Endodermal cell (in vitro differentiated cells): ENCODE data around the gene FMNL2. TPM values are rescaled to one million over a fixed set of nuclear protein-coding genes. Genes with fewer than 3 reads are reported as not detected.

Source experiments
- DNase-seq: peaks from one replicate; pipeline ENCODE4 v3.0.0-alpha.2; 2017
- H3K27ac ChIP-seq: 2 replicates; pipeline ENCODE4 v1.5.1; 2013; ENCODE audit warnings: mild to moderate bottlenecking, low read depth, low read length, moderate library complexity
- H3K27me3 ChIP-seq: 2 replicates; pipeline ENCODE4 v1.6.1; 2013; ENCODE audit warnings: mild to moderate bottlenecking, low read length, moderate library complexity; ENCODE audit not compliant: insufficient read depth, control insufficient read depth, poor library complexity, severe bottlenecking
- H3K36me3 ChIP-seq: 2 replicates; pipeline ENCODE4 v1.7.0; 2013; ENCODE audit warnings: mild to moderate bottlenecking, low read length, moderate library complexity; ENCODE audit not compliant: control insufficient read depth, insufficient read depth
- H3K4me1 ChIP-seq: one replicate; pipeline ENCODE4 v1.7.0; 2013; ENCODE audit warnings: low read length; ENCODE audit not compliant: control insufficient read depth, insufficient read depth
- H3K4me3 ChIP-seq: 2 replicates; pipeline ENCODE4 v1.5.1; 2013; ENCODE audit warnings: mild to moderate bottlenecking, low read length, moderate library complexity
- H3K9ac ChIP-seq: 2 replicates; pipeline ENCODE4 v1.6.1; 2013; ENCODE audit warnings: mild to moderate bottlenecking, low read length, moderate library complexity; ENCODE audit not compliant: poor library complexity, severe bottlenecking; ENCODE audit errors: extremely low read depth
- H3K9me3 ChIP-seq: 2 replicates; pipeline ENCODE4 v1.6.1; 2013; ENCODE audit warnings: mild to moderate bottlenecking, low read length, moderate library complexity; ENCODE audit not compliant: control insufficient read depth
- H3K27ac Mint-ChIP-seq: 2 replicates; pipeline ENCODE4 v1.8.0; 2020; ENCODE audit warnings: mixed read lengths
- H3K27me3 Mint-ChIP-seq: 2 replicates; pipeline ENCODE4 v1.8.0; 2021; ENCODE audit warnings: mild to moderate bottlenecking, mixed read lengths; ENCODE audit not compliant: insufficient read depth
- H3K36me3 Mint-ChIP-seq: 2 replicates; pipeline ENCODE4 v1.8.0; 2020; ENCODE audit warnings: low read depth, mixed read lengths
- H3K4me1 Mint-ChIP-seq: 2 replicates; pipeline ENCODE4 v1.8.0; 2020; ENCODE audit warnings: mixed read lengths
- H3K4me3 Mint-ChIP-seq: 2 replicates; pipeline ENCODE4 v1.8.0; 2020; ENCODE audit warnings: mild to moderate bottlenecking, moderate library complexity, mixed read lengths
- H3K9me3 Mint-ChIP-seq: 2 replicates; pipeline ENCODE4 v1.8.0; 2020; ENCODE audit warnings: mild to moderate bottlenecking, mixed read lengths
- WGBS, 2 experiments: methylation state at CpG; one replicate each; pipeline versions ENCODE4 v1.1.5 to v1.1.7; 2013; ENCODE audit warnings: missing lambda C conversion rate in 2 of 2, mixed read lengths in 1 of 2; ENCODE audit not compliant: insufficient coverage in 1 of 2, insufficient read length in 1 of 2; 5-methylcytosine and 5-hydroxymethylcytosine counted together
- total RNA-seq, 2 donors: library from RNA; stranded (reverse); fragmentation: NEBNext Ultra II Directional in 1 of 2; extraction: Animal tissue kit (Norgen Biotek cat#: 25700) in 1 of 2; gene quantifications; 2 replicates in 1 of 2; 3 replicates in 1 of 2; pipeline ENCODE4 v1.2.1, GENCODE V29; 2021
- TF ChIP-seq, protein P1 (sequence below): fragments of 200-600 bp; sonication (generic); conservative IDR thresholded peaks from 2 replicates; pipeline ENCODE4 v1.5.0; 2021; ENCODE audit warnings: antibody characterized with exemption, mild to moderate bottlenecking

Gene FMNL2
- total RNA-seq, 2 donors from 2014 or later = 49.4 to 51.8 TPM

DNA sequence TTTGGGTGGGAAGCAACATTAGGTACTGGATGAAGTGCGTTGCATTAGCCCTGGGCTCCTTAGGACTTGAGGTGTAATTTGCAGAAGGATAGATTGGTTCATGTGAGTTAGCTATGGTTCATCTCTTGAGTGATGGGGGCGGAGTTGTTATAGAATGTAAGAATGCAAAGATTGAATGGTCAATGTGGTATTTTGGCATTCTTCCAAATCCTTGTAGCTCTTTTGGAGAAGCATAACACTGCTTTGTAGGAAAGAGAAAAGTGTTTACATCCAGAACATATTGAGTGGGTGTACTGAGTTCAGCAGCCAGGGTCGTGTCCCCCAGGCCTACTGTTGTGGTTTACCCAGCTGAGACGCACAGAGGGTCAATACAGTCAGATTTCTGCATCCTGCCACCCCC is 173.5 kb downstream of the FMNL2 start:
- no peaks in the 10 kb centered on the region for H3K9me3 ChIP-seq
- H3K4me3 ChIP-seq = no peak overlapping the region
- H3K27me3 ChIP-seq = no peaks in the 10 kb centered on the region
- no peak overlapping the region for H3K27ac Mint-ChIP-seq
- H3K9ac ChIP-seq = no peak overlapping the region
- no peak overlapping the region for H3K4me3 Mint-ChIP-seq
- DNase-seq = no peak
- peaks cover 4% of the 10 kb centered on the region for H3K36me3 Mint-ChIP-seq
- no peaks in the 10 kb centered on the region for H3K36me3 ChIP-seq
- no peak overlapping the region for H3K27ac ChIP-seq
- H3K4me1 Mint-ChIP-seq = peaks cover 18% of the 10 kb centered on the region
- no peaks in the 10 kb centered on the region for H3K27me3 Mint-ChIP-seq
- no peaks in the 10 kb centered on the region for H3K4me1 ChIP-seq
- WGBS, 2 experiments = 88 to 96% methylated on average over 3 to 4 of the region's 4 CpGs
- TF ChIP-seq, protein P1, sequence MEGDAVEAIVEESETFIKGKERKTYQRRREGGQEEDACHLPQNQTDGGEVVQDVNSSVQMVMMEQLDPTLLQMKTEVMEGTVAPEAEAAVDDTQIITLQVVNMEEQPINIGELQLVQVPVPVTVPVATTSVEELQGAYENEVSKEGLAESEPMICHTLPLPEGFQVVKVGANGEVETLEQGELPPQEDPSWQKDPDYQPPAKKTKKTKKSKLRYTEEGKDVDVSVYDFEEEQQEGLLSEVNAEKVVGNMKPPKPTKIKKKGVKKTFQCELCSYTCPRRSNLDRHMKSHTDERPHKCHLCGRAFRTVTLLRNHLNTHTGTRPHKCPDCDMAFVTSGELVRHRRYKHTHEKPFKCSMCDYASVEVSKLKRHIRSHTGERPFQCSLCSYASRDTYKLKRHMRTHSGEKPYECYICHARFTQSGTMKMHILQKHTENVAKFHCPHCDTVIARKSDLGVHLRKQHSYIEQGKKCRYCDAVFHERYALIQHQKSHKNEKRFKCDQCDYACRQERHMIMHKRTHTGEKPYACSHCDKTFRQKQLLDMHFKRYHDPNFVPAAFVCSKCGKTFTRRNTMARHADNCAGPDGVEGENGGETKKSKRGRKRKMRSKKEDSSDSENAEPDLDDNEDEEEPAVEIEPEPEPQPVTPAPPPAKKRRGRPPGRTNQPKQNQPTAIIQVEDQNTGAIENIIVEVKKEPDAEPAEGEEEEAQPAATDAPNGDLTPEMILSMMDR = no peak
- peaks cover 2% of the 10 kb centered on the region for H3K9me3 Mint-ChIP-seq

DNA sequence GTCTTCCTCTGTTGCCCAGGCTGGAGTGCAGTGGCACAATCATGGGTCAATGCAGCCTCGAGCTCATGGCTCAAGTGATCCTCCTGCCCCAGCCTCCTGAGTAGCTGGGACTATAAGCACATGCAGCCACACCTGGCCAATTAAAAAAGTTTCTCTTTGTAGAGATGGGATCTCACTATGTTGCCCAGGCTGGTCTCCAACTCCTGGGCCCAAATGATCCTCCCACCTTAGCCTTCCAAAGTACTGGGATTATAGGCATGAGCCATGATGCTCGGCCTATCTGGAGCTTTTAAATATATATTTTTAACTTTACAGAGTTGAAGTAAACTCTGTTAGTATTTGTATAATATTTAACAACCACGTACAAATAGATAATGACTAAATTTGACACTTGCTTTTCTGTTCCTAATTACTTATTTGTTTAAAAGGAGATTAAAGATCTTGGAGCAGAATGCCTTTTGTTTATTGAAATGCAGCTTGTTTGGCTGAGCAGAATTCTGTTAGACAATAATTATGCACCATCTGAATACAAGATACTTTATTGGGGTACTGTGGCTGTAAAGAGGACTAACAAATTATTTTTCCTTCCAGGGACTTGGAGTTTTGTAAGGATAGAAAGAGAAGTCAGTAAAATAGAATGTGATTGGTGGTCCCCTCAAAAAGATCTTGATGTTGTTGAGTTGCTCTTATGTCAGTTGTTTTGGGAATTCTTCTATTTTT is 175.0 kb downstream of the FMNL2 start:
- Mint-ChIP-seq H3K4me1 (peaks cover 12% of the 10 kb centered on the region), H3K4me3 (no peak overlapping the region), H3K27me3 (no peaks in the 10 kb centered on the region), H3K27ac (no peak overlapping the region), H3K36me3 (no peaks in the 10 kb centered on the region), H3K9me3 (no peaks in the 10 kb centered on the region)
- Histone ChIP-seq H3K4me3 (no peak overlapping the region), H3K4me1 (no peaks in the 10 kb centered on the region), H3K9me3 (no peaks in the 10 kb centered on the region), H3K27me3 (no peaks in the 10 kb centered on the region), H3K36me3 (no peaks in the 10 kb centered on the region), H3K9ac (no peak overlapping the region), H3K27ac (no peak overlapping the region)
- DNase-seq = no peak
- TF ChIP-seq, protein P1 = no peak
- WGBS, 2 experiments = 93% methylated on average over 2 of the region's 3 CpGs; no CpG with 5 or more reads in 1 of the 2 experiments

DNA sequence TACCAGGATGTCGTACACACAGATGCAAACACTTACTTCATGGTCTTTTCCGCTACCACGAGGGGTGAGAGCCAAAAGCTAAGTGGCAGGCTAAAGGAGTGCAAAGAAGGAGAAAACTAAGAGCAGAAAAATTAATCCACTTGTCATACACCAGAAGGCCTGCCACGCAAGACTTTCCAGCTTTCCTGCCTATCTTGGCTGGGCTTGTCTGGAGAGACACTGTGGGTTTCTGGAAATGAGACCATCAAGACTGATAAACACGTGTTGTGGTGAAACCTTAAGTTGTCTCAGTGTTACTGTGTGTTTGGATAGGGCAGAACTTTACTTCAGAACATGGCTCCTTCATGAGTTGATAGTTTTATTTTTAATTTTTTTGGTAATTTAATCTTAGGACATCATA is 175.6 kb downstream of the FMNL2 start:
- DNase-seq = no peak
- TF ChIP-seq, protein P1 = no peak
- Histone ChIP-seq H3K9ac (no peak overlapping the region), H3K36me3 (no peaks in the 10 kb centered on the region), H3K27ac (no peak overlapping the region), H3K9me3 (no peaks in the 10 kb centered on the region), H3K27me3 (no peaks in the 10 kb centered on the region), H3K4me1 (no peaks in the 10 kb centered on the region), H3K4me3 (no peak overlapping the region)
- 92 to 100% methylated on average over 3 to 5 of the region's 5 CpGs for WGBS, 2 experiments
- Mint-ChIP-seq H3K4me3 (no peak overlapping the region), H3K27me3 (no peaks in the 10 kb centered on the region), H3K4me1 (peaks cover 8% of the 10 kb centered on the region), H3K36me3 (no peaks in the 10 kb centered on the region), H3K9me3 (no peaks in the 10 kb centered on the region), H3K27ac (no peak overlapping the region)
